Osteoblast (primary cell): Measurements from ENCODE around the gene IL15. TPM values are rescaled to one million over a fixed set of nuclear protein-coding genes. Genes with fewer than 3 reads are reported as not detected.

Source experiments
- DNase-seq: peaks from one replicate; pipeline ENCODE4 v3.0.0; 2011; ENCODE audit warnings: low spot score, mixed read lengths; ENCODE audit not compliant: insufficient read length; ENCODE audit errors: missing footprints
- H2AFZ ChIP-seq: 2 replicates; pipeline ENCODE4 v1.6.0; 2011; ENCODE audit warnings: mild to moderate bottlenecking, low read length
- H3K27ac ChIP-seq: 2 replicates; pipeline ENCODE4 v1.5.1; 2011; ENCODE audit warnings: mild to moderate bottlenecking, low read depth, low read length, moderate library complexity
- H3K27me3 ChIP-seq: 2 replicates; pipeline ENCODE4 v1.6.0; 2012; ENCODE audit warnings: mild to moderate bottlenecking, control low read depth, inconsistent platforms, low read length, moderate library complexity; ENCODE audit not compliant: insufficient read depth
- H3K36me3 ChIP-seq: 2 replicates; pipeline ENCODE4 v1.5.1; 2011; ENCODE audit warnings: mild to moderate bottlenecking, low read length, control low read depth, moderate library complexity; ENCODE audit not compliant: insufficient read depth
- H3K4me1 ChIP-seq: 2 replicates; pipeline ENCODE4 v1.5.1; 2011; ENCODE audit warnings: mild to moderate bottlenecking, low read length, control low read depth, moderate library complexity; ENCODE audit not compliant: insufficient read depth
- H3K4me2 ChIP-seq: 2 replicates; pipeline ENCODE4 v1.6.0; 2011; ENCODE audit warnings: mild to moderate bottlenecking, low read length; ENCODE audit not compliant: insufficient read depth
- H3K4me3 ChIP-seq: fragments of 200-600 bp; sonication (generic); 3 replicates; pipeline ENCODE4 v1.5.1; 2012; ENCODE audit warnings: mild to moderate bottlenecking, low read length, inconsistent platforms; ENCODE audit not compliant: insufficient read depth
- H3K79me2 ChIP-seq: 2 replicates; pipeline ENCODE4 v1.6.0; 2012; ENCODE audit warnings: mild to moderate bottlenecking, low read length, control low read depth, inconsistent platforms; ENCODE audit not compliant: insufficient read depth
- H3K9me3 ChIP-seq: 2 replicates; pipeline ENCODE4 v1.5.1; 2011; ENCODE audit warnings: low read depth, low read length, control low read depth
- H4K20me1 ChIP-seq: 2 replicates; pipeline ENCODE4 v1.6.0; 2012; ENCODE audit warnings: mild to moderate bottlenecking, low read length, control low read depth; ENCODE audit not compliant: insufficient read depth
- total RNA-seq: library from RNA; depleted of rRNA; stranded (reverse); fragments of >200 nt; gene quantifications from 2 replicates; pipeline ENCODE4 v1.2.3, GENCODE V29; 2012
- TF ChIP-seq, protein P1 (sequence below): IDR thresholded peaks from 2 replicates; pipeline ENCODE4 v1.5.1; 2011; ENCODE audit warnings: mild to moderate bottlenecking, low read depth, low read length, moderate library complexity; ENCODE audit errors: extremely low read depth

Gene IL15
- total RNA-seq, 1 donor, result 3.3 TPM

DNA sequence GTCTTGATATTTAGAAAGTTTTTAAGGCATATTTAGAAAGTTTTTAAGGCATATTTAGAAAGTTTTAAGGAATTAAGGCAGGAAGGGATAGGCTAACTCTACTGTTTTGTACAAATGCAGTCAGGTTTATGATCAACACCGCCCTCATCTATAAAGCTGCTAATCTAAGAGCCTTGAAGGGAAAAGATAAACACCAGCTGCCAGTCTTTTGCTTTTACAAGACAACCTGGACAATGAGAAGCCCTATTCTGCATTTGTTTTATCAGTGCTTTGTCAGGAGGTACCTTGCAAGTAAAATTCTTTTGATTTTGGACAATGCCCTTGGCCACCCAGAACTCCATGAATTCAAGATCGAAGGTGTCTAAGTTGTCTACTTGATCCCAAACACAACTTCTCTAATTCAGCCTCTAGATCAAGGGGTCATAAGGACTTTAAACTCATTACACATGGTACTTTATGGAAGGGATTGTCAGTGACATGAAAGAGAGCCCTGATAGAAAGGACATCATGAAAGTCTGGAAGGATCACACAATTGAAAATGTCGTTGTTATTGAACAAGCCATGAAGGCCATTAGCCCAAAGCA, 39.8 kb downstream of the IL15 start:
- no peaks in the 10 kb centered on the region for H3K9me3 ChIP-seq
- no peak overlapping the region for H3K4me2 ChIP-seq
- no peaks in the 10 kb centered on the region for H3K36me3 ChIP-seq
- TF ChIP-seq, protein P1, sequence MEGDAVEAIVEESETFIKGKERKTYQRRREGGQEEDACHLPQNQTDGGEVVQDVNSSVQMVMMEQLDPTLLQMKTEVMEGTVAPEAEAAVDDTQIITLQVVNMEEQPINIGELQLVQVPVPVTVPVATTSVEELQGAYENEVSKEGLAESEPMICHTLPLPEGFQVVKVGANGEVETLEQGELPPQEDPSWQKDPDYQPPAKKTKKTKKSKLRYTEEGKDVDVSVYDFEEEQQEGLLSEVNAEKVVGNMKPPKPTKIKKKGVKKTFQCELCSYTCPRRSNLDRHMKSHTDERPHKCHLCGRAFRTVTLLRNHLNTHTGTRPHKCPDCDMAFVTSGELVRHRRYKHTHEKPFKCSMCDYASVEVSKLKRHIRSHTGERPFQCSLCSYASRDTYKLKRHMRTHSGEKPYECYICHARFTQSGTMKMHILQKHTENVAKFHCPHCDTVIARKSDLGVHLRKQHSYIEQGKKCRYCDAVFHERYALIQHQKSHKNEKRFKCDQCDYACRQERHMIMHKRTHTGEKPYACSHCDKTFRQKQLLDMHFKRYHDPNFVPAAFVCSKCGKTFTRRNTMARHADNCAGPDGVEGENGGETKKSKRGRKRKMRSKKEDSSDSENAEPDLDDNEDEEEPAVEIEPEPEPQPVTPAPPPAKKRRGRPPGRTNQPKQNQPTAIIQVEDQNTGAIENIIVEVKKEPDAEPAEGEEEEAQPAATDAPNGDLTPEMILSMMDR, result no peak
- H2AFZ ChIP-seq, result no peak overlapping the region
- no peak overlapping the region for H3K4me3 ChIP-seq
- DNase-seq, result no peak
- no peaks in the 10 kb centered on the region for H4K20me1 ChIP-seq
- no peaks in the 10 kb centered on the region for H3K79me2 ChIP-seq
- peaks cover 4% of the 10 kb centered on the region for H3K4me1 ChIP-seq
- H3K27me3 ChIP-seq, result no peaks in the 10 kb centered on the region
- no peak overlapping the region for H3K27ac ChIP-seq

DNA sequence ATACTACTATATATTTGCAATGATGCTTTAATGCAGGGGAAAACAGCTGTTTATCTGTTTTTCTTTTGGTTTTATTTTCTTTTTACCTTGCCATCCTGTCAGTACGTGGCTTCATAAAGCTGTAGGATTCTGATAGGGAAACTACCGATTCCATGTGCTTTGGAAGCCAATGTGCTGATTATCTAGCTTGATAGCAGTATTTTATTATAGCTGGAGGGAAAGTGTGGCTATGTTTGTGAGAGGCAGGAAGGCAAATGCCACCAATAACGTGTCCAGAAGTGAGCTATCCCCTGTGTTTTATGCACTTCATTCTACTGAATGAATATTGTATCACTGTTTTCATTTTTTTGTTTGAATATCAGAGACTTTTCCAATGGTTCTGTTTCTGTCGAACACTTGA, 43.7 kb downstream of the IL15 start:
- DNase-seq, result no peak
- Histone ChIP-seq H4K20me1 (no peaks in the 10 kb centered on the region), H3K9me3 (no peaks in the 10 kb centered on the region), H3K4me1 (peaks cover 4% of the 10 kb centered on the region), H3K4me3 (no peak overlapping the region), H3K4me2 (no peak overlapping the region), H3K27ac (no peak overlapping the region), H3K79me2 (no peaks in the 10 kb centered on the region), H2AFZ (no peak overlapping the region), H3K27me3 (no peaks in the 10 kb centered on the region), H3K36me3 (no peaks in the 10 kb centered on the region)
- TF ChIP-seq, protein P1, result no peak

DNA sequence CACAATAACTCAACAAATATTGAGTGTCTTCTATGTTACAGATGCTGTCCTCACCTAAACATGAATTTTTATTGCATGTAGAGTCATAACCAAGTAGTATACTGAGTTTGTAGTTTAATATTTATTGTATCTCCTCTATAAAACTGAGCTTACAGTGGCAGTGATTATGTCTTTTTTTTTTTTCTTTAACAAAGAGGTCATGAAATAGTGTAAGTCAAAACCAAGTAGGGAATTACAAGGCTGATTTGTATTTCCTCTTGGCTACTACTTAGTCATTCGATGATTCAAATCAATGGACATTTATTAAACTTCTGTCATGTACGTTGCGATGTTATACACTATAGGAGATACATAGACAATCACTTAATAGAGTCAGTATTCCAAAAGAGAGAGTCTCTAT, 48.4 kb downstream of the IL15 start:
- TF ChIP-seq, protein P1, result no peak
- H3K4me2 ChIP-seq, result no peak overlapping the region

DNA sequence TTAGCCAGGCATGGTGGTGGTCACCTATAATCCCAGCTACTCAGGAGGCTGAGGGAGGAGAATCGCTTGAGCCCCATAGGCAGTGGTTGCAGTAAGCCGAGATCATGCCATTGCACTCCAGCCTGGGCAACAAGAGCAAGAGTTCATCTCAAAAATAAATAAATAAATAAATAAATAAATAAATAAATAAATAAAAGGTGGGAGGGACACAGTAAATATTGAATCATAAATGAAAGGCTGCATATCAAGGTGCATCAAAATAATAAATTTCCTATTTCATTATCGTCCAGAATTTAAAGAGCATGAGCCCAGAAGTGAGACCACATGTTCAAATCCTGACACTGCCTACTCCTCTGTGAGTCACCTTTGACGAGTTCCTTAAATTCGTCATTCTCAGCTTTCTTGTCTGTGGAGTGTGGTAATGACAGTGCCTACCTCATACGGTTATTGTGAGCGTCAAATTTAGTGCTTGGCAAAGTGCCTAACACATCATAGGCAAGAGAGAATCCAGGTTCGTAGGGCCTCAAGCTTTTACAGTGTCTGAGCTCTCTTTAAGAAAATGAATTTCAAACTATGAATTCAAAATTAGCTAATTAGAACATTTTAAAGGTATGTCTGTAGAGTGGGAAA, 49.9 kb downstream of the IL15 start:
- Histone ChIP-seq H3K36me3 (no peaks in the 10 kb centered on the region), H2AFZ (no peak overlapping the region), H4K20me1 (no peaks in the 10 kb centered on the region), H3K4me1 (no peaks in the 10 kb centered on the region), H3K4me2 (no peak overlapping the region), H3K27ac (no peak overlapping the region), H3K79me2 (no peaks in the 10 kb centered on the region), H3K9me3 (no peaks in the 10 kb centered on the region), H3K4me3 (no peak overlapping the region), H3K27me3 (no peaks in the 10 kb centered on the region)
- DNase-seq, result peak; percentile 86
- TF ChIP-seq, protein P1, result no peak

More for the DNA sequence above, 48.4 kb downstream of the IL15 start:
- Histone ChIP-seq H3K9me3 (no peaks in the 10 kb centered on the region), H3K36me3 (no peaks in the 10 kb centered on the region), H2AFZ (no peak overlapping the region), H3K27ac (no peak overlapping the region), H3K79me2 (no peaks in the 10 kb centered on the region), H4K20me1 (no peaks in the 10 kb centered on the region), H3K4me3 (no peak overlapping the region), H3K27me3 (no peaks in the 10 kb centered on the region), H3K4me1 (no peaks in the 10 kb centered on the region)
- DNase-seq, result peak; percentile 83
